GM19240 (cell line): ENCODE measurements around the gene DIRAS2.
"Not testable (repeated sequence)": the region's sequence is repeated elsewhere in the genome, so short reads cannot be mapped to it uniquely, and the experiment has no call there.

ENCODE experiments used
- DNase-seq: peaks from one replicate; pipeline ENCODE4 v3.0.0; 2011; ENCODE audit warnings: low spot score; ENCODE audit not compliant: insufficient read length

The DIRAS2 gene

GRCh38 chr9:90642570-90643539 lies at the start of gene DIRAS2:
TSS of gene DIRAS2 (minus strand) at chr9:90642824. CDS start at chr9:90613827, 28,997 bp downstream.
- DNase-seq = peak; percentile 3

- no peak for DNase-seq
Measured at GRCh38 chr9:90684736-90685135, 42.1 kb upstream of the DIRAS2 start.

- DNase-seq = no peak
Measured at GRCh38 chr9:90684106-90684505, 41.5 kb upstream of the DIRAS2 start.

- no peak for DNase-seq
Measured at GRCh38 chr9:90680534-90680933, 37.9 kb upstream of the DIRAS2 start.

- no peak for DNase-seq
Measured at GRCh38 chr9:90665072-90665471, 22.4 kb upstream of the DIRAS2 start.

- DNase-seq = no peak
Measured at GRCh38 chr9:90659650-90660364, 17.2 kb upstream of the DIRAS2 start.

GRCh38 chr9:90658783-90659182 lies 16.2 kb upstream of the DIRAS2 start:
- no peak for DNase-seq

GRCh38 chr9:90658181-90658580 lies 15.6 kb upstream of the DIRAS2 start:
- no peak for DNase-seq

- not testable (repeated sequence) for DNase-seq
Measured at GRCh38 chr9:90656876-90657275, 14.3 kb upstream of the DIRAS2 start.

- no peak for DNase-seq
Measured at GRCh38 chr9:90651246-90651645, 8.6 kb upstream of the DIRAS2 start.

GRCh38 chr9:90647843-90648242 lies 5.2 kb upstream of the DIRAS2 start:
- no peak for DNase-seq

GRCh38 chr9:90645721-90646120 lies 3.1 kb upstream of the DIRAS2 start:
- no peak for DNase-seq

- DNase-seq = no peak
Measured at GRCh38 chr9:90641884-90642487, 638 bp downstream of the DIRAS2 start.

GRCh38 chr9:90641086-90641485 lies 1.5 kb downstream of the DIRAS2 start:
- no peak for DNase-seq

- no peak for DNase-seq
Measured at GRCh38 chr9:90640361-90640760, 2.3 kb downstream of the DIRAS2 start.

GRCh38 chr9:90637626-90638025 lies 5.0 kb downstream of the DIRAS2 start:
- DNase-seq = no peak

- DNase-seq = no peak
Measured at GRCh38 chr9:90632647-90633207, 9.9 kb downstream of the DIRAS2 start.

- DNase-seq = no peak
Measured at GRCh38 chr9:90631964-90632363, 10.7 kb downstream of the DIRAS2 start.

- DNase-seq = no peak
Measured at GRCh38 chr9:90629991-90630390, 12.6 kb downstream of the DIRAS2 start.

- DNase-seq = no peak
Measured at GRCh38 chr9:90629354-90629753, 13.3 kb downstream of the DIRAS2 start.

- no peak for DNase-seq
Measured at GRCh38 chr9:90616806-90617205, 25.8 kb downstream of the DIRAS2 start.

- DNase-seq = no peak
Measured at GRCh38 chr9:90613502-90613901, 29.1 kb downstream of the DIRAS2 start.
